Upper lobe of right lung (tissue), 1 donor: ENCODE measurements around the gene TICAM1. TPM values are rescaled to one million over a fixed set of nuclear protein-coding genes. Genes with fewer than 3 reads are reported as not detected.
"Not testable (repeated sequence)": the region's sequence is repeated elsewhere in the genome, so short reads cannot be mapped to it uniquely, and the experiment has no call there.

Experiments
- ATAC-seq: fragments of 200-7000 bp; cut with Tn5 transposase; one replicate; pipeline ENCODE4 v1.9.1; 2020; ENCODE audit warnings: mild to moderate bottlenecking, moderate library complexity
- DNase-seq: peaks from one replicate; pipeline ENCODE4 v3.0.0-alpha.2; 2020
- H3K27ac ChIP-seq: fragments of 200-600 bp; one replicate; pipeline ENCODE4 v1.8.0; 2022
- H3K27me3 ChIP-seq: fragments of 200-600 bp; one replicate; pipeline ENCODE4 v1.8.0; 2022; ENCODE audit warnings: mild to moderate bottlenecking
- H3K36me3 ChIP-seq: fragments of 200-600 bp; one replicate; pipeline ENCODE4 v1.8.0; 2022
- H3K4me1 ChIP-seq: fragments of 200-600 bp; one replicate; pipeline ENCODE4 v1.8.0; 2022
- H3K4me3 ChIP-seq: fragments of 200-600 bp; one replicate; pipeline ENCODE4 v1.8.0; 2022; ENCODE audit warnings: mild to moderate bottlenecking
- H3K9me3 ChIP-seq: fragments of 200-600 bp; one replicate; pipeline ENCODE4 v1.8.0; 2022
- intact Hi-C: fragments of 100-400 bp; cut with DNase I; formaldehyde crosslinking; loops from one replicate; pipeline ENCODE4 v1.11.0; 2022
- total RNA-seq: library from RNA; stranded (reverse); fragmentation: NEBNext Ultra II Directional; extraction: Animal tissue kit (Norgen Biotek cat#: 25700); gene quantifications from one replicate; pipeline ENCODE4 v1.2.1, GENCODE V29; 2021
- TF ChIP-seq, protein P1 (sequence below): fragments of 200-600 bp; IDR thresholded peaks from one replicate; pipeline ENCODE4 v1.8.0; 2022; ENCODE audit warnings: antibody characterized with exemption
- donor health status: DM: no; HTN: yes; CAD: no; lungs with severe emphysema.

TICAM1 gene
- total RNA-seq, 1 donor from 2014 or later = 16.6 TPM

DNA sequence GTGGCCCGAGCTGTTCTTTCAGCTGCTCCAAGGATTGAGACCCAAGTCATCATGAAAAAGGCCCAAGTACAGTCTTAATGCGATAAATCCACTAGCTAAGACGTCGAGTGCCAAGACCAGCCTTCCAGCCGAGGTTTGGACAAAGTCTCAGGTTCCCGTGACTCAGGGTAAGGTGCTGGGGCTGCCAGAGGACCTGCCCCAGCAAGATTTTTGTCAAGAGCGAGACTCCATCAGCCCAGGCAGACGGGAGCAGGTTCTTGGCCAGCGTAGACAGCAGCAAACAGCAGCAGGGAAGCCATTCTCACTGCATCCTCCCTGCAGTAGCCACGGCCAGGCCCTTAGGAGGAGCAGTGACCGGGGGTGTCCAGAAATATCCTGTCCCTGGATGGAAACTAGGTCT lies 36.5 kb downstream of the TICAM1 start:
- no peaks in the 10 kb centered on the region for H3K9me3 ChIP-seq
- TF ChIP-seq, protein P1, sequence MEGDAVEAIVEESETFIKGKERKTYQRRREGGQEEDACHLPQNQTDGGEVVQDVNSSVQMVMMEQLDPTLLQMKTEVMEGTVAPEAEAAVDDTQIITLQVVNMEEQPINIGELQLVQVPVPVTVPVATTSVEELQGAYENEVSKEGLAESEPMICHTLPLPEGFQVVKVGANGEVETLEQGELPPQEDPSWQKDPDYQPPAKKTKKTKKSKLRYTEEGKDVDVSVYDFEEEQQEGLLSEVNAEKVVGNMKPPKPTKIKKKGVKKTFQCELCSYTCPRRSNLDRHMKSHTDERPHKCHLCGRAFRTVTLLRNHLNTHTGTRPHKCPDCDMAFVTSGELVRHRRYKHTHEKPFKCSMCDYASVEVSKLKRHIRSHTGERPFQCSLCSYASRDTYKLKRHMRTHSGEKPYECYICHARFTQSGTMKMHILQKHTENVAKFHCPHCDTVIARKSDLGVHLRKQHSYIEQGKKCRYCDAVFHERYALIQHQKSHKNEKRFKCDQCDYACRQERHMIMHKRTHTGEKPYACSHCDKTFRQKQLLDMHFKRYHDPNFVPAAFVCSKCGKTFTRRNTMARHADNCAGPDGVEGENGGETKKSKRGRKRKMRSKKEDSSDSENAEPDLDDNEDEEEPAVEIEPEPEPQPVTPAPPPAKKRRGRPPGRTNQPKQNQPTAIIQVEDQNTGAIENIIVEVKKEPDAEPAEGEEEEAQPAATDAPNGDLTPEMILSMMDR = no peak
- no peak overlapping the region for H3K4me3 ChIP-seq
- intact Hi-C loops = no loop called here
- no peak overlapping the region for H3K27ac ChIP-seq
- peaks cover 27% of the 10 kb centered on the region for H3K4me1 ChIP-seq
- ATAC-seq (no peak), DNase-seq (no peak)
- peaks cover 48% of the 10 kb centered on the region for H3K36me3 ChIP-seq
- H3K27me3 ChIP-seq = no peaks in the 10 kb centered on the region

DNA sequence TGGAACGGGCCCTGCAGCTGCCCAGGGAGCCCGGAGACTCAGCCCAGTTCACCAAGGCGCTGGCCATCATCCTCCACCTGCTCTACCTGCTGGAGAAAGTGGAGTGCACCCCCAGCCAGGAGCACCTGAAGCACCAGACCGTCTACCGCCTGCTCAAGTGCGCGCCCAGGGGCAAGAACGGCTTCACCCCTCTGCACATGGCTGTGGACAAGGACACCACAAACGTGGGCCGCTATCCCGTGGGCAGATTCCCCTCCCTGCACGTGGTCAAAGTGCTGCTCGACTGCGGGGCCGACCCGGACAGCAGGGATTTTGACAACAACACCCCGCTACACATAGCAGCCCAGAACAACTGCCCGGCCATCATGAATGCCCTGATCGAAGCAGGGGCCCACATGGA lies 38.2 kb downstream of the TICAM1 start:
- H3K9me3 ChIP-seq, H3K4me3 ChIP-seq, ATAC-seq, DNase-seq, H3K27me3 ChIP-seq, intact Hi-C loops, H3K27ac ChIP-seq: not testable (repeated sequence)
- Histone ChIP-seq H3K36me3 (peaks cover 48% of the 10 kb centered on the region), H3K4me1 (peaks cover 27% of the 10 kb centered on the region)

DNA sequence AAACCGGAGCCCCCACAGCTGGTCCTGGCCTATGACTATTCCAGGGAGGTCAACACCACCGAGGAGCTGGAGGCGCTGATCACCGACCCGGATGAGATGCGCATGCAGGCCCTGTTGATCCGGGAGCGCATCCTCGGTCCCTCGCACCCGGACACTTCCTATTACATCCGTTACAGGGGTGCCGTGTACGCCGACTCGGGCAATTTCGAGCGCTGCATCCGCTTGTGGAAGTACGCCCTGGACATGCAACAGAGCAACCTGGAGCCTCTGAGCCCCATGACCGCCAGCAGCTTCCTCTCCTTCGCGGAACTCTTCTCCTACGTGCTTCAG lies 38.7 kb downstream of the TICAM1 start:
- intact Hi-C loops, DNase-seq, H3K27me3 ChIP-seq, ATAC-seq, H3K9me3 ChIP-seq, H3K27ac ChIP-seq: not testable (repeated sequence)
- peaks cover 27% of the 10 kb centered on the region for H3K4me1 ChIP-seq
- H3K4me3 ChIP-seq = peak overlapping the region; percentile 88
- peaks cover 48% of the 10 kb centered on the region for H3K36me3 ChIP-seq

DNA sequence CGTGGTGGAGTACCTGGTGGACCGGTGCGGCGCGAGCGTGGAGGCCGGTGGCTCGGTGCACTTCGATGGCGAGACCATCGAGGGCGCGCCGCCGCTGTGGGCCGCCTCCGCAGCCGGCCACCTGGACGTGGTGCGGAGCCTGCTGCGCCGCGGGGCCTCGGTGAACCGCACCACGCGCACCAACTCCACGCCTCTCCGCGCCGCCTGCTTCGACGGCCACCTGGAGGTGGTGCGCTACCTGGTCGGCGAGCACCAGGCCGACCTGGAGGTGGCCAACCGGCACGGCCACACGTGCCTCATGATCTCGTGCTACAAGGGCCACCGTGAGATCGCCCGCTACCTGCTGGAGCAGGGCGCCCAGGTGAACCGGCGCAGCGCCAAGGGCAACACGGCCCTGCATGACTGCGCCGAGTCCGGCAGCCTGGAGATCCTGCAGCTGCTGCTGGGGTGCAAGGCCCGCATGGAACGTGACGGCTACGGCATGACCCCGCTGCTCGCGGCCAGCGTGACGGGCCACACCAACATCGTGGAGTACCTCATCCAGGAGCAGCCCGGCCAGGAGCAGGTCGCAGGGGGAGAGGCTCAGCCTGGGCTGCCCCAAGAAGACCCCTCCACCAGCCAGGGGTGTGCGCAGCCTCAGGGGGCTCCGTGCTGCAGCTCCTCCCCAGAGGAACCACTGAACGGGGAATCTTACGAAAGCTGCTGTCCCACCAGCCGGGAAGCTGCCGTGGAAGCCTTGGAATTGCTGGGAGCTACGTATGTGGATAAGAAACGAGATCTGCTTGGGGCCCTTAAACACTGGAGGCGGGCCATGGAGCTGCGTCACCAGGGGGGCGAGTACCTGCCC lies 39.3 kb downstream of the TICAM1 start:
- Histone ChIP-seq H3K36me3 (peaks cover 44% of the 10 kb centered on the region), H3K27ac (peak overlapping the region; percentile 92), H3K4me3 (peak overlapping the region; percentile 88), H3K4me1 (peaks cover 27% of the 10 kb centered on the region)
- ATAC-seq, H3K9me3 ChIP-seq, intact Hi-C loops, H3K27me3 ChIP-seq: not testable (repeated sequence)
- DNase-seq = peak; percentile 67

DNA sequence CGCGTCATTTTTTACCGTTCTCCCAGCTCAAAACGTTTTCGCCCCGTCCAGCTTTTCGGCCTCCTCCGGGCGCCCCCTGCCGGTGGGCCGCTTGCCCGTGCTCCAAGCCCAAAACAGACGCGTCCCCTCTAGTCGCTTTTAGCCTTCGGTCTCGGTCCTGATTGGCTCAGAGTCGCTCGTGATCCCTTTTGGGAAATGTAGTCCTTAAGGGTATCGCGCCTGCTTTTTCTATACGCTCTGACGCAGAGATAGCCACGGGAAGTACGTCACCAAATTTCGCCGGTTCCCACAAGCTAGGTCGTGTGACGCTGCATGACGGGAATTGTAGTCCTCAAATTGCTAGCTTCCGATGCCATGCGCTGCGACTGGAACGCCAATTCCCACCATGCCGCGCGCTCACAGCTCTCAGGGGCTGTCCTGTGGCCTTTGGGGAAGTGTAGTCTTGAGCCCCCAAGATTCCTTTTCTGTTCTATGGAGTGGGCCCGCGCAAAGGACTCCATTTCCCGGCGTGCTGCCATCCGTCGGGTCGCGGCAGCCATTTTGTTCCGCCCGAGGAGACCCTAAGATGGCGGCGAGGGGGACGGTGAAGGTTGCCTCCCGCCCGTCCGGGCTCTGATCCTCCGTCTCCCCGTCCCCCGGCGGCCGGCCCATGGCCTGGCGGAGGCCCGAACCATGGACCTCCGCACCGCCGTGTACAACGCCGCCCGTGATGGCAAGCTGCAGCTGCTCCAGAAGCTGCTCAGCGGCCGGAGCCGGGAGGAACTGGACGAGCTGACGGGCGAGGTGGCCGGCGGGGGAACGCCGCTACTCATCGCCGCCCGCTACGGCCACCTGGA lies 40.1 kb downstream of the TICAM1 start, which contains the start of gene FEM1A:
TSS of gene FEM1A (plus strand) at position 552 of the 836 bp plus-strand sequence. CDS start at position 673, 121 bp downstream.
- TF ChIP-seq, protein P1 = peak; percentile 100
- DNase-seq (peak; percentile 99), ATAC-seq (peak; percentile 99)
- H3K27ac ChIP-seq = peak within 1 kb of the TSS; percentile 92
- intact Hi-C loops = no loop called here
- H3K9me3 ChIP-seq = no peaks in the 10 kb centered on the region
- H3K27me3 ChIP-seq = no peaks in the 10 kb centered on the region
- peaks cover 38% of the 10 kb centered on the region for H3K36me3 ChIP-seq
- H3K4me3 ChIP-seq = peak within 1 kb of the TSS; percentile 88
- H3K4me1 ChIP-seq = peaks cover 27% of the 10 kb centered on the region

DNA sequence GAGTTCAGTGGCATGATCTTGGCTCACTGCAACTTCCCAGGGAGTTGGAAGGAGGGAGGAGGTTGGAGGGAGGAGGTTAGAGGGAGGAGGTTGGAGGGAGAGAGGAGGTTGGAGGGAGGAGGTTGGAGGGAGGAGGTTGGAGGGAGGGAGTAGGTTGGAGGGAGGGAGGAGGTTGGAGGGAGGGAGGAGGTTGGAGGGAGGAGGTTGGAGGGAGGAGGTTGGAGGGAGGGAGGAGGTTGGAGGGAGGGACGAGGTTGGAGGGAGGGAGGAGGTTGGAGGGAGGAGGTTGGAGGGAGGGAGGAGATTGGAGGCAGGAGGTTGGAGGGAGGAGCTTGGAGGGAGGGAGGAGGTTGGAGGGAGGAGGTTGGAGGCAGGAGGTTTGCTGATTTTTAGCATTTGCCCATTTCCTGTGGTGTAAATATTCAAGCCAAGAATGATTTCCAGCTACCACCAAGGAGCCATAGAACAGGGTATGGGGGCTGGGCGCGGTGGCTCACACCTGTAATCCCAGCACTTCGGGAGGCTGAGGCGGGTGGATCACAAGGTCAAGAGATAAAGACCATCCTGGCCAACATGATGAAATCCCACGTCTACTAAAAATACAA lies 45.0 kb downstream of the TICAM1 start:
- DNase-seq, ATAC-seq, H3K4me1 ChIP-seq, H3K4me3 ChIP-seq, H3K9me3 ChIP-seq, H3K27ac ChIP-seq, H3K36me3 ChIP-seq: not testable (repeated sequence)
- peaks cover 15% of the 10 kb centered on the region for H3K27me3 ChIP-seq
- intact Hi-C loops = loop anchor here (5.0 kb wide), 1 partner anchor 54 kb away; no protein-coding TSS in a partner anchor

DNA sequence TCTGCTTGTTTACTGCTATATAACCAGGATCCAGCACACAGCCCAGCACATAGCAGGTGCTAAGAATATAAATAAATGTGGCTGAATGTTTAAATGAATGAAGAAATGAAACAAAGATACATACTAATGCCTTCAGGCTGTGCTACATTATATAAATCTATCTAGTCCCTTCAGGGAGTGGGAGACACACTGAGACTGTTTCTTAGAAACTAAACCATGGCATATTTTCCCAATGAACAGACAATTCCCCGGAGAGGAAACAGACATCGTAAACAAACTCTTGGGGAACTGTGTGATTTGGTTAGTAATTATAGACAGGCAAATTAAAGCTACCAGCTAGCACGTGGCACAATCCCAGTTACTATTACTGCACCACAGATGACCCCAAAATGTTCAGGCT lies 49.7 kb downstream of the TICAM1 start:
- DNase-seq (no peak), ATAC-seq (no peak)
- peaks cover 15% of the 10 kb centered on the region for H3K27me3 ChIP-seq
- H3K9me3 ChIP-seq = no peaks in the 10 kb centered on the region
- no peaks in the 10 kb centered on the region for H3K36me3 ChIP-seq
- intact Hi-C loops = no loop called here
- H3K4me3 ChIP-seq = no peak overlapping the region
- no peaks in the 10 kb centered on the region for H3K4me1 ChIP-seq
- no peak overlapping the region for H3K27ac ChIP-seq
- TF ChIP-seq, protein P1 = no peak
